ENCODE data around the gene UNC5CL.
"Not testable (repeated sequence)": the region's sequence is repeated elsewhere in the genome, so short reads cannot be mapped to it uniquely, and the experiment has no call there.

UNC5CL gene

GRCh38 chr6:41028561-41029412 is 10.2 kb downstream of the UNC5CL start:
- Histone ChIP-seq H3K9ac (ENCODE audit: low read length) (peak overlapping the region; percentile 73), H3K4me1 (ENCODE audit: control insufficient read depth, insufficient read depth, low read length) (peaks cover 38% of the 10 kb centered on the region), H3K36me3 (ENCODE audit: control insufficient read depth, insufficient read depth, low read length) (peaks cover 10% of the 10 kb centered on the region), H3K27me3 (ENCODE audit: control insufficient read depth, insufficient read depth, low read length) (no peaks in the 10 kb centered on the region), H3K9me3 (ENCODE audit: control insufficient read depth, low read length) (no peaks in the 10 kb centered on the region), H3K4me3 (ENCODE audit: low read length) (no peak overlapping the region)

DNA sequence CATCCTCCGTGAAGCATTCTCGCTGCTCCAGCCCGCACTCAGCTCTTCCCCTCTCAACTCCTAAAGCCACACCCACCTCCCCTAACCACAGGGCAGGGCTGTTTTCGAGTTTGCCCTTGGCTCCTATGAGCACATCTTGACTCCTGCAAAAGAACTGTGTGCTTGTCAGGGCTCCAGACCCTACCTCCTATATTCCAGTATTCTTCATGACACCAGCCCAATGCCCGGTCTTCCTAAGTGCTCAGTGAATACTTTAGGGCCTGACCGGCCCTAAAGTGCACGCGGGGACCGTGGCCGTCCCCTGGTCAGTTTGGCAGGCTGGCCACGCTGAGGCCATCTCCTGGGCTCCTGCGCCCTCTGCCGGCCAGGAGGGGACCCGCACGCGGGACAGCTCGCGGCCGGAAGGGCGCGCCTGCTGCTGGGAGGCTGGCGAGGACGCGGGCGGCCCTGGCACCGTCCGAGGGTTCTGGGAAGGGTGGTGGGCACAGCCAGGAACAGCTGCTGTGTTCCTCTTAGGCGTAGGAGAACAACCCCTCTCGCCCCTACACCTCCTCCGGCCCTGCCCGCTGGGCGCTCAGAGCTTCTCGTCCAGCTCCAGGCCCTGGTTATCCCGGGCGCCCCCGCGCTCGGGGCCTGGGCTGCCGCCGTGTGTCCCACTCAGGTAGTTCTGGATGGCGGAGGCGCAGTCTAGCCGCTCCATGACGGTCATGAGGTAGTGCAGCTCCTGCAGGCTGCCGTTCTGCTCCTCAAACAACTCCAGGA is 11.0 kb downstream of the UNC5CL start:
- H3K9me3 ChIP-seq (ENCODE audit: control insufficient read depth, low read length) = no peaks in the 10 kb centered on the region
- H3K27me3 ChIP-seq (ENCODE audit: control insufficient read depth, insufficient read depth, low read length) = no peaks in the 10 kb centered on the region
- peak overlapping the region; percentile 73 for H3K9ac ChIP-seq (ENCODE audit: low read length)
- peaks cover 36% of the 10 kb centered on the region for H3K4me1 ChIP-seq (ENCODE audit: control insufficient read depth, insufficient read depth, low read length)
- peak overlapping the region; percentile 14 for H3K4me3 ChIP-seq (ENCODE audit: low read length)
- peaks cover 10% of the 10 kb centered on the region for H3K36me3 ChIP-seq (ENCODE audit: control insufficient read depth, insufficient read depth, low read length)

GRCh38 chr6:41027241-41027640 is 11.8 kb downstream of the UNC5CL start:
- Histone ChIP-seq H3K9me3 (ENCODE audit: control insufficient read depth, low read length) (no peaks in the 10 kb centered on the region), H3K27me3 (ENCODE audit: control insufficient read depth, insufficient read depth, low read length) (no peaks in the 10 kb centered on the region), H3K36me3 (ENCODE audit: control insufficient read depth, insufficient read depth, low read length) (peaks cover 10% of the 10 kb centered on the region), H3K4me3 (ENCODE audit: low read length) (peak overlapping the region; percentile 14), H3K9ac (ENCODE audit: low read length) (no peak overlapping the region), H3K4me1 (ENCODE audit: control insufficient read depth, insufficient read depth, low read length) (peaks cover 34% of the 10 kb centered on the region)

DNA sequence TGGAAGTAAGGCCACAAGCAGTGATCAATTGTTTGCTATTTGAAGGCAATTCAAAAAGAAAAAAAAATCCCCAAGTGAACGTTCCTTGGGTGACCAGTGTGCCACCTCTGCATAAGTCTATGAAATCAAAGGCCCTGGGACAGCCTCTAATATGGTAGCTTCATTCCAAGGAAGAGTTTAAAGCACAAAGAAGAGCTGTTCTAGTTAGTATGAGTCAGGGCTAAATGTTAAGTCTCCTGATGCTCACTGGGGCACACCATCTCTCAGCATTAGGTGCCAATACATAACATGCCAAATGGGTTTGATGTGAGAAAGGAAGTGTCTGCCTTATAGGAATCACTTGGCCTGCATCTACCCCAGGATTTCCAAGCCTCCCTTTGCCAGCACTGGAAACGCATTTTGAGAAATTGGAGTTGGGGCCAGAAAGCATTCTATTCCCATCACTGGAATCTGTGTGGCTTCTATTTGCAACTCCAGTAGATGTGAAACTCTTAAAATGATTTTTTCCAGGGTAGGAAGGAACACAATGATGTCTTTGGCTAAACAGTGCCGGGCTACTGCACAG is 13.0 kb downstream of the UNC5CL start:
- Histone ChIP-seq H3K9ac (ENCODE audit: low read length) (no peak overlapping the region), H3K4me3 (ENCODE audit: low read length) (no peak overlapping the region), H3K9me3 (ENCODE audit: control insufficient read depth, low read length) (no peaks in the 10 kb centered on the region), H3K27me3 (ENCODE audit: control insufficient read depth, insufficient read depth, low read length) (no peaks in the 10 kb centered on the region), H3K4me1 (ENCODE audit: control insufficient read depth, insufficient read depth, low read length) (peaks cover 24% of the 10 kb centered on the region), H3K36me3 (ENCODE audit: control insufficient read depth, insufficient read depth, low read length) (peaks cover 10% of the 10 kb centered on the region)

DNA sequence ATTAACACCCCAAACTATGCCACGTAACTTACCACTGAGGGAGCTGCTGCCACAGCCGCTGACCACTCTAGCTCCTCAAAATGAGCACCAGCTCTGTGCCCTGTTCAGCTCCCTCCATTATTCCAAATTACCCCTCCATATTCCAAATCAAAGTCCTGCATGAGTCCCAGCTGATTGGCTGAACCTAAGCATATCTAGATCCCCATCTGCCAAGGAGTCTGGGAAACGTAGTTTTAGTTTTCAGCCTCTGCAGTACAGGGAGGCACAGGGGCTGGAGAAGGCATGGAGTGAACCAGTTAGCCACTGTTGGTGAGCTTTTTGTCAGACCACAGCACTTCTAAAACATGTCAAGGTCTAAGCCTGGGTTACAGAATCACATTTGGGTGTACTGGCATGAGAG is 15.9 kb downstream of the UNC5CL start:
- Histone ChIP-seq H3K4me1 (ENCODE audit: control insufficient read depth, insufficient read depth, low read length) (peaks cover 12% of the 10 kb centered on the region), H3K9me3 (ENCODE audit: control insufficient read depth, low read length) (no peaks in the 10 kb centered on the region), H3K27me3 (ENCODE audit: control insufficient read depth, insufficient read depth, low read length) (no peaks in the 10 kb centered on the region), H3K4me3 (ENCODE audit: low read length) (no peak overlapping the region), H3K9ac (ENCODE audit: low read length) (no peak overlapping the region), H3K36me3 (ENCODE audit: control insufficient read depth, insufficient read depth, low read length) (peaks cover 4% of the 10 kb centered on the region)

DNA sequence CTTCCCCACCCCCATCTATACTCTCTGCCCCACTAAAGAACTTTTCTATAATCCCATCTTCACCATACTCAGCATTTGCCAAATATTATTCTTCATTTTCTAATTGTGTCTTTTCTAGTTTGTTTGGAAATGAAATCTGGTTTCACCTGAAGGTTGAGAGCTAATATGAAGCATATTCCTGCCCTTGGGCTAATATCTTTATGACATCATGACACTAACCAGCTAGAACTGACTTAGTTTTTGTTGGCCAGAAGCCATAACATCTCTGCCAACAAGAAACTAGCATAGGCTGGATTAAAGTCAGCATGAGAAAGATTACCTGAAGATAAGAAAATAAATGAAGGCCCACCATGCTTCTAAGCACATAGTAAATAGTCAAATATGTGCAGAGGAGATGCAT is 16.7 kb downstream of the UNC5CL start:
- H3K36me3 ChIP-seq (ENCODE audit: control insufficient read depth, insufficient read depth, low read length) = peaks cover 4% of the 10 kb centered on the region
- no peaks in the 10 kb centered on the region for H3K27me3 ChIP-seq (ENCODE audit: control insufficient read depth, insufficient read depth, low read length)
- no peak overlapping the region for H3K4me3 ChIP-seq (ENCODE audit: low read length)
- H3K4me1 ChIP-seq (ENCODE audit: control insufficient read depth, insufficient read depth, low read length) = peaks cover 4% of the 10 kb centered on the region
- no peaks in the 10 kb centered on the region for H3K9me3 ChIP-seq (ENCODE audit: control insufficient read depth, low read length)
- H3K9ac ChIP-seq (ENCODE audit: low read length) = no peak overlapping the region

GRCh38 chr6:41021832-41022231 is 17.2 kb downstream of the UNC5CL start:
- Histone ChIP-seq H3K9ac (ENCODE audit: low read length) (no peak overlapping the region), H3K9me3 (ENCODE audit: control insufficient read depth, low read length) (no peaks in the 10 kb centered on the region), H3K4me1 (ENCODE audit: control insufficient read depth, insufficient read depth, low read length) (no peaks in the 10 kb centered on the region), H3K36me3 (ENCODE audit: control insufficient read depth, insufficient read depth, low read length) (peaks cover 4% of the 10 kb centered on the region), H3K27me3 (ENCODE audit: control insufficient read depth, insufficient read depth, low read length) (no peaks in the 10 kb centered on the region), H3K4me3 (ENCODE audit: low read length) (no peak overlapping the region)

GRCh38 chr6:41017663-41018062 is 21.4 kb downstream of the UNC5CL start:
- no peak overlapping the region for H3K9ac ChIP-seq (ENCODE audit: low read length)
- no peak overlapping the region for H3K4me3 ChIP-seq (ENCODE audit: low read length)

DNA sequence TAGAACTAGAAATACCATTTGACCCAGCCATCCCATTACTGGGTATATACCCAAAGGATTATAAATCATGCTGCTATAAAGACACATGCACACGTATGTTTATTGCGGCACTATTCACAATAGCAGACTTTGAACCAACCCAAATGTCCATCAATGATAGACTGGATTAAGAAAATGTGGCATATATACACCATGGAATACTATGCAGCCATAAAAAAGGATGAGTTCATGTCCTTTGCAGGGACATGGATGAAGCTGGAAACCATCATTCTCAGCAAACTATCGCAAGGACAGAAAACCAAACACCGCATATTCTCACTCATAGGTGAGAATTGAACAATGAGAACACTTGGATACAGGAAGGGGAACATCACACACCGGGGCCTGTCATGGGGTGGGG is 23.2 kb downstream of the UNC5CL start:
- not testable (repeated sequence) for H3K36me3 ChIP-seq (ENCODE audit: control insufficient read depth, insufficient read depth, low read length); H3K9ac ChIP-seq (ENCODE audit: low read length); H3K27me3 ChIP-seq (ENCODE audit: control insufficient read depth, insufficient read depth, low read length); H3K9me3 ChIP-seq (ENCODE audit: control insufficient read depth, low read length); H3K4me3 ChIP-seq (ENCODE audit: low read length); H3K4me1 ChIP-seq (ENCODE audit: control insufficient read depth, insufficient read depth, low read length)

More at GRCh38 chr6:41017663-41018062, 21.4 kb downstream of the UNC5CL start:
- Histone ChIP-seq H3K9me3 (ENCODE audit: control insufficient read depth, low read length) (no peaks in the 10 kb centered on the region), H3K27me3 (ENCODE audit: control insufficient read depth, insufficient read depth, low read length) (no peaks in the 10 kb centered on the region), H3K36me3 (ENCODE audit: control insufficient read depth, insufficient read depth, low read length) (no peaks in the 10 kb centered on the region), H3K4me1 (ENCODE audit: control insufficient read depth, insufficient read depth, low read length) (no peaks in the 10 kb centered on the region)

DNA sequence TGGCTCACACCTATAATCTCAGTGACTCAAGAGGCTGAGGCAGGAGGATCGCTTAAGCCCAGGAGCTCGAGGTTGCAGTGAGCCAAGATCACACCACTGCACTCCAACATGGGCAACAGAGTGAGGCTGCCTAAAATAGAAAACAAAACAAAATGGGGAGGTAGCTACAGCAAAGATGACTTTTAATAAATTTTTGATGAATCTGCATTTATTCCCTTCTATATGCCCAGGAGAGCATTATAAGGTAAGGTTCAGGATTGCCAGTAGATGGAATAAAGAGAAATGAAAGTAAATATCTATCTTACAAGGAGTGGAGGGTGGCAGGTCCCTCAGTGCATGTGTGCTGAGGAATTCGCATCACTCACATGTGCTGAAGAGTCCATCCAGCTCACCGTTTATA is 24.2 kb downstream of the UNC5CL start:
- no peak overlapping the region for H3K9ac ChIP-seq (ENCODE audit: low read length)
- no peak overlapping the region for H3K4me3 ChIP-seq (ENCODE audit: low read length)
- H3K9me3 ChIP-seq (ENCODE audit: control insufficient read depth, low read length) = no peaks in the 10 kb centered on the region
- no peaks in the 10 kb centered on the region for H3K4me1 ChIP-seq (ENCODE audit: control insufficient read depth, insufficient read depth, low read length)
- H3K27me3 ChIP-seq (ENCODE audit: control insufficient read depth, insufficient read depth, low read length) = no peaks in the 10 kb centered on the region
- no peaks in the 10 kb centered on the region for H3K36me3 ChIP-seq (ENCODE audit: control insufficient read depth, insufficient read depth, low read length)

DNA sequence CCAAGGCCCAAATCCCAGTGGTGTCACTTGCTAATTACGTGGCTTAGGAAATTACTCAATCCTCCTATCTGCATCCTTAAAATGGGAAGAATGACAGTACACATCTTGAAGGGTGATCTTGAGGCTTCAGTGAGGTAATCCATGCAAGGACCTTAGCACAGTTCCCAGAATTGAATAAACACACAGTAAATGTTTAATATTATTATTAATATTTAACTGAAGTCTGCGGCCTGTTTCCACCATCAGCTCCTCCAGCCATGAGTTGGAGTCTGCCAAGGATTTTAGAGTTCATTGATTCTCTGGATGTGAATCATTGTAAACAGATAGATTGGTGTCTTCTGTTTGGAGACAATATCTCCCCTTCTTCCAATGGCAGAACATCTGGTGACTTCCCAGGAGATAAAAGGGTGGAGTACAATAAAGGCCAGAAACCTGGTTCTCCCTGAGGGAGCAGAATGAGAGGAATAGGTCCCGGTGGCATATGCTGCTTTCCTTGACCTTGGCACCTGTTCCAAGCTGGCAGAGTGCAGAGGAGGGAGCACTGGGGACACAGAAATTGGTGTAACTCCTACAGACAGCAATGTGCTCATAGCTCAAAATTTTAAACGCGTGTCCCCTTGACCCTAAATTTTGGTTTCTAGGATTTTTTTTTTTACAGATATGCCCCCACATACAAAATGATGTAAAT is 25.4 kb downstream of the UNC5CL start:
- no peaks in the 10 kb centered on the region for H3K36me3 ChIP-seq (ENCODE audit: control insufficient read depth, insufficient read depth, low read length)
- H3K9ac ChIP-seq (ENCODE audit: low read length) = no peak overlapping the region
- H3K9me3 ChIP-seq (ENCODE audit: control insufficient read depth, low read length) = no peaks in the 10 kb centered on the region
- H3K27me3 ChIP-seq (ENCODE audit: control insufficient read depth, insufficient read depth, low read length) = no peaks in the 10 kb centered on the region
- H3K4me3 ChIP-seq (ENCODE audit: low read length) = no peak overlapping the region
- no peaks in the 10 kb centered on the region for H3K4me1 ChIP-seq (ENCODE audit: control insufficient read depth, insufficient read depth, low read length)

GRCh38 chr6:41011673-41012072 is 27.3 kb downstream of the UNC5CL start:
- H3K36me3 ChIP-seq (ENCODE audit: control insufficient read depth, insufficient read depth, low read length) = no peaks in the 10 kb centered on the region
- no peaks in the 10 kb centered on the region for H3K4me1 ChIP-seq (ENCODE audit: control insufficient read depth, insufficient read depth, low read length)
- no peaks in the 10 kb centered on the region for H3K27me3 ChIP-seq (ENCODE audit: control insufficient read depth, insufficient read depth, low read length)
- H3K9ac ChIP-seq (ENCODE audit: low read length) = no peak overlapping the region
- H3K4me3 ChIP-seq (ENCODE audit: low read length) = no peak overlapping the region
- no peaks in the 10 kb centered on the region for H3K9me3 ChIP-seq (ENCODE audit: control insufficient read depth, low read length)
